Breast epithelium (tissue), 3 donors: Measurements from ENCODE around the gene SRRM3.

Experiments used
- POLR2A ChIP-seq: fragments of 450-650 bp; IDR thresholded peaks from one replicate; pipeline ENCODE4 v1.6.1; 2016; ENCODE audit warnings: antibody characterized with exemption, mild to moderate bottlenecking, moderate library complexity
- TF ChIP-seq, protein P1 (sequence below), 3 donors: fragments of 450-650 bp; IDR thresholded peaks; one replicate each; pipeline ENCODE4 v1.5.1; 2016 to 2017; ENCODE audit warnings: antibody characterized with exemption in 3 of 3, mild to moderate bottlenecking in 3 of 3, moderate library complexity in 3 of 3

DNA sequence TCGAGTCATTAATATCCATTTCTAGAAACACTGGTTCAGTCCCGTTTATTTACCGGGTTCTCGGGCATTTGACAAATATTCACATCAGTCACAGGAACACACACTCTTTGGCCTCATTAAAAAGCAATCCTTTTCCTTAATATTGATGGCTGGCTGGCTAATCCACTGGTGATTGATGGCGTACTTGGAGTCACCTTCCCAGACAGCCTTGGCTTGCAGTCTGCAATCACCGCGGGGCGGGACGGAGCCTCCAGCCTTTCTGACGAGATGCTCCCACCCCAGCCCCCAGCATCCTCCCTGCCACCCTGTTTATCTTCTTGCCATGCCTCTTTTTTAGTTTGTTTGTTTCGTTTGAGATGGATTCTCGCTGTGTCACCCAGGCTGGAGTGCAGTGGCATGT is 36.6 kb downstream of the SRRM3 start:
- no peak for TF ChIP-seq POLR2A
- TF ChIP-seq, protein P1, sequence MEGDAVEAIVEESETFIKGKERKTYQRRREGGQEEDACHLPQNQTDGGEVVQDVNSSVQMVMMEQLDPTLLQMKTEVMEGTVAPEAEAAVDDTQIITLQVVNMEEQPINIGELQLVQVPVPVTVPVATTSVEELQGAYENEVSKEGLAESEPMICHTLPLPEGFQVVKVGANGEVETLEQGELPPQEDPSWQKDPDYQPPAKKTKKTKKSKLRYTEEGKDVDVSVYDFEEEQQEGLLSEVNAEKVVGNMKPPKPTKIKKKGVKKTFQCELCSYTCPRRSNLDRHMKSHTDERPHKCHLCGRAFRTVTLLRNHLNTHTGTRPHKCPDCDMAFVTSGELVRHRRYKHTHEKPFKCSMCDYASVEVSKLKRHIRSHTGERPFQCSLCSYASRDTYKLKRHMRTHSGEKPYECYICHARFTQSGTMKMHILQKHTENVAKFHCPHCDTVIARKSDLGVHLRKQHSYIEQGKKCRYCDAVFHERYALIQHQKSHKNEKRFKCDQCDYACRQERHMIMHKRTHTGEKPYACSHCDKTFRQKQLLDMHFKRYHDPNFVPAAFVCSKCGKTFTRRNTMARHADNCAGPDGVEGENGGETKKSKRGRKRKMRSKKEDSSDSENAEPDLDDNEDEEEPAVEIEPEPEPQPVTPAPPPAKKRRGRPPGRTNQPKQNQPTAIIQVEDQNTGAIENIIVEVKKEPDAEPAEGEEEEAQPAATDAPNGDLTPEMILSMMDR (IDR thresholded peaks at IDR 0.05) = no peak
